Activated CD8-positive, alpha-beta memory T cell treated with anti-CD3 and anti-CD28 coated beads, Interleukin-2, amount 50 U/mL, for 4 hours (primary cell): Measurements from ENCODE around the gene PAF1.
"Not testable (repeated sequence)": the region's sequence is repeated elsewhere in the genome, so short reads cannot be mapped to it uniquely, and the experiment has no call there.

ENCODE experiments used
- DNase-seq: peaks from one replicate; pipeline ENCODE4 v3.0.0-alpha.2; 2020

The PAF1 gene

GRCh38 chr19:39380521-39381502 is 10.1 kb downstream of the PAF1 start:
- no peak for DNase-seq

- DNase-seq = no peak
Observed at GRCh38 chr19:39379865-39380396, 11.0 kb downstream of the PAF1 start.

- not testable (repeated sequence) for DNase-seq
Observed at GRCh38 chr19:39379366-39379765, 11.5 kb downstream of the PAF1 start.

- no peak for DNase-seq
Observed at GRCh38 chr19:39377373-39378362, 13.2 kb downstream of the PAF1 start.

- DNase-seq = no peak
Observed at GRCh38 chr19:39375929-39376328, 15.0 kb downstream of the PAF1 start.

- DNase-seq = no peak
Observed at GRCh38 chr19:39372941-39373340, 18.0 kb downstream of the PAF1 start.

- DNase-seq = no peak
Observed at GRCh38 chr19:39372047-39372802, 18.7 kb downstream of the PAF1 start.

- DNase-seq = no peak
Observed at GRCh38 chr19:39370735-39371134, 20.2 kb downstream of the PAF1 start.

GRCh38 chr19:39369200-39369599 is 21.7 kb downstream of the PAF1 start:
- no peak for DNase-seq

- DNase-seq = no peak
Observed at GRCh38 chr19:39365531-39365930, 25.4 kb downstream of the PAF1 start.

- no peak for DNase-seq
Observed at GRCh38 chr19:39363901-39364457, 26.9 kb downstream of the PAF1 start.

- DNase-seq = no peak
Observed at GRCh38 chr19:39362682-39363657, 27.9 kb downstream of the PAF1 start.

- no peak for DNase-seq
Observed at GRCh38 chr19:39360599-39360998, 30.3 kb downstream of the PAF1 start.

- DNase-seq = no peak
Observed at GRCh38 chr19:39359026-39359425, 31.9 kb downstream of the PAF1 start.

- no peak for DNase-seq
Observed at GRCh38 chr19:39356647-39357046, 34.3 kb downstream of the PAF1 start.

GRCh38 chr19:39356073-39356472 is 34.8 kb downstream of the PAF1 start:
- no peak for DNase-seq

GRCh38 chr19:39355253-39355652 is 35.7 kb downstream of the PAF1 start:
- DNase-seq = no peak

GRCh38 chr19:39352381-39353255 is 38.3 kb downstream of the PAF1 start:
- DNase-seq = no peak

- DNase-seq = no peak
Observed at GRCh38 chr19:39351537-39352064, 39.3 kb downstream of the PAF1 start.
